C1 segment of cervical spinal cord (tissue), 14 donors: ENCODE measurements around the gene FGD1.

ENCODE experiments used
- DNase-seq, 14 donors: peaks; one replicate each; lab custom pipeline; 2025; lab: John Stamatoyannopoulos, UW

FGD1 gene

DNA sequence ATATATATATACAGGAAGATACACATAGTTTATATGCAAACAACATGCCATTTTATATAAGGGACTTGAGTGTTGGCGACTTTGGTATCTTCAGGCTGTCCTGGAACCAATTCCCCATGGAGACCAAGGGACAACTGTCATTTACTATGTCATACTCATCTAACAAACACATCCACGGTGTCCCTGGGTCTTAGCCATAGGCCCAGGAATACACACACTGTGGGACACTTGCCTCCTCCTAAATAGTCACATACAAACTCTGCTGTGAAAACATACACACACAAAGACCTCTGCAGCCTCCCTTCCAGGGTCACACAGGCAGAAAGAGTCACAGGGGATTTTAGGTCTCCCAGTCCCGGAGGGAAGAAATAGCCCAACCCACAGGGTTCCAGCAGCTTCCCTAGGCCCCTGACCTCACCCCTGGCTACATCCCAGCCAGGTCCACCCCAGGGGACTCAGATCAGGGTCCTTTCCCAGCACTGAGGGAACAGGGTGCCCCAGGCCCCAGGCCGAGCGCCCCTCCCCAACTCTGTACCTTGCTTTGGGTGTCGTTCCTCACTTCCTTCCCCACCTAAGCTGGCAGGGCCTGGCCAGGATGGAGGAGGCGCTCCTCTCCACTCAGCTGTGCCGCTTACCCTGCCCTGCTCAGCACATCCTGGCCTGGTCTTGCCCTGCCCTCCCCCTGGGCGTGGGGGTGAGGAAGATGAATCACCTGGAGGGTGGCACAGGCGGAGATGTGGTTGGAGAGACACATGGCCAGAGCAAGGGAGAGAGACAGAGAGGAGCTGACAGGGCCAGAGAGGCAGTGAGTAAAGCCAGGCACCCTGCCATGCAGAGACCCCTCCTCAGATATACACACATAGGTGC lies 21.8 kb downstream of the FGD1 start:
- DNase-seq: no peak

DNA sequence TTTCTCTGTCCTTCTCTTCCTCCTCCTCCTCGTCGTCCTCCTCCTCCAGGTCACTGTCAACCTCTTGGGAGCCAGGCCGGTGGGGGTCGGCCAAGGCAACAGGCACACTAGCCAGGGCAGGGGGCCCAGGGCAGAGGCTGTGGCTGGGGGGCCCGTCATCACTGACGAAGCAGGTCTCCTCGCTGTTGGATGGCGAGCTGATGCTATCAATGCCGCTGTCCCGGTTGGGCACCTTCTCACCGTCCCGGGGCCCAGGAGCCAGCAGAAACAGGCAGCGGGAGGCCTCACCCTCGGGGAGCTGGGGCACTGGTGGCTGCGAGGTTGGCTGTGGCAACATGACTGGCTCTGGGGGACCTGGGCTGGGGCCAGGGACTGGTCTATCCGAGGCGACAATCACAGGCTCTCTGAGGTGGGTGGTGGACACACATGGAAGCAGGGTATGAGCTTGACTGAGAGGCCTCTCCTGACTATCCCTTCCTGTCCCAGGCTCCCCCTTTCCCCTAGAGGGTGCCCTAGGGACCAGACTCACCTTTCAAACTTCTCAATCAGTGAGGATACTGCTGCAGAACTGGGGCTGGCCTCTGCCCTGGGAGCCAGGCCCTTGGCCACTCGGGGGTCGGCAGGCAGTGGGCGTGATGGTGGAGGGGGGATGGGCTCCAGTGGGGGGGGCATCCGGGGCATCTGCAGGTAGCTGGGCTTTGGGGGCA lies 25.8 kb downstream of the FGD1 start:
- DNase-seq: no peak

DNA sequence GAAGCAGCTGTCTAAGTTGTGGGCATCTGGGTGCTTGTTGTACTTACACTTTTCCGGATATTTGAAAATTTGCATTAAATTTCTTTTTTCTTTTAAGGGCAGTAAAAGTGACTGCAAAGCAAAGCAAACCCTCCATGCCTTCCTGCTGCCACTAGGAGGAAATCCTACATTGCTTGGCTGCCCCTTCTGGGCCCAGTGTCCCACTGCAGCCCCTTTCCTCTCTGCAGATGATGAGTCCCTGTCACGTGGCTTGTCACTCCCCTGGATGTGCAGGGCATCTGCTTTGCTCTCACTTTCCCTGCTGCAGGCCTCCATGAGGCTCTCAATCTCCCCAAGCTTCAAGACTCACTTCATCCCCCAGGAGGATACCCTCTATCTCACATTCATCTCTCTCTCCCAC lies 43.1 kb downstream of the FGD1 start:
- DNase-seq: no peak

DNA sequence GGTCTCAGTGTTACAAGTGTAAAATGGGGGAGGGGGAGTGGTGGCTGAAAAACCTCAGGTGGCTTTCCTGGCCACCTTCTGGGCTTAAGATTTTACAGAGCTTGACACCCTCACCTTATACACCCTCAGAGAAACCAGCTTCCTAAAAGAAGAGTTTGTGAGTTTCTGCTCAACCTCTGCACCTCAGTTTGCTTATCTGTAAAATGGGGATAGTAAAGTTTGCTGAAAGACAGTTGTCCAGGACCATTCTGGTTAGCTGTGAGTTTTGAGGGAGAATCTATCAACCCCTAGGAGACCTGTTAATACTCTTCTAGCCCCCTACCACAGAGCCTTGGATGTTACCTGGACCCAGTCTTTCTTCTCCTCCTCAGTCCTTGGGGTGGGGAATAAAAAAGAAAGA lies 46.1 kb downstream of the FGD1 start:
- no peak for DNase-seq

DNA sequence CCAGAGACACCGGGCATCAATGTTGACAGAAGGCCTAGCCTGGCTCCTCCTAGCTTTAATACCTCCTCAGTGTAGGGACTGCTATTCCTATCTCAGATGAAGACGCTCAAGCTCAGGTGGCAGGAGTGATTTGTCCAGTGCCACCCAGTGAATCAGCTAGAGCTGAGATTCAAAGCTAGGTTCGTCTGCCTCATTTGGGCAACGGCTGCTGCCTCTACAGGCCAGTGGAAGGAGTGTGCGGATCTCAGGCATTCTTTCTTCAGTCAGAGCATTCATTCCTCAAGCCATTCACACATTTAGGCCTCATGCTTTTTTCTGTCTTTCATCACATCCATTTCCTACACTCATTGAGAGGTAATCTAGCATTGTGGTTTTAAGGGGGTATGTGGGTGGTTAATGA lies 48.6 kb downstream of the FGD1 start:
- DNase-seq: no peak

DNA sequence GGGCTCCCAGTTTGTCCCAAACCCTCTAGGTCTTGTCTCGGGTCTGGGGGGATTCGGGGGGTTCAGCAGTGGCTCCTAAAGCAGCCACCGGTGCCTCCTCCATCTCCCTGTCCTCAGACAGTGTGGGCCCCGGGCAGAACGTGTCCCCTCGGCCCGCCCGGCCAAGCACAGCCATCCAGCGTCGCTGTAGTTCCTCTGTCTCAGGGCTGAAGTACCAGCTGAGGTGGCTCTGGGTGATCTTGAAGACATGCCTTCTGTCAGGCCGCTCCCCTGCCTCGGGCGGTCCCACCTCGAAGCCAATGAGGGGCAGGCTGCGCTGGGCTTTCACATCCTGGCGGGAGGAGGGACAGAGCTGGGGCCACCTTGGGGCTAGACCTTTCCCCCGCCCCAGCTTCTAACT lies 50.0 kb downstream of the FGD1 start:
- no peak for DNase-seq

DNA sequence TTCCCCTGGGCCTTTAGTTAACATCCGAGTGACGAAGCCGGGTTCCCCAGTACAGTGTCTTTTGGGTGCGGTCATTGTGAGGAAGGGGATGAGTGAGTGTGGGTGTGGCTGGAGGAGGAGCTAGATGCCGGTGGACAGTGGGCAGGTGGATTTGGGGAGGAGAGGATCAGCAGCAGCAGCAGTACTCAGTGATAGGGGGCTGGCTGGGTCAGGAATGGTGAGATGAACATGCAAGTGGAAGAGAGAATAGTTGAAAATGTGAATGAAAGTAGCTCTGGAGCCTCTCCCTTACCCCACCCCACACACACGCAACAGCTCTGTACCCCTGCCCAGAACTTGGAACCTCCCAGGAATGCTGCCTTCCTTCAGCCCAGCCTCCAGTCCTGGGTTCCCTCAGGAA lies 51.3 kb downstream of the FGD1 start:
- DNase-seq: no peak

DNA sequence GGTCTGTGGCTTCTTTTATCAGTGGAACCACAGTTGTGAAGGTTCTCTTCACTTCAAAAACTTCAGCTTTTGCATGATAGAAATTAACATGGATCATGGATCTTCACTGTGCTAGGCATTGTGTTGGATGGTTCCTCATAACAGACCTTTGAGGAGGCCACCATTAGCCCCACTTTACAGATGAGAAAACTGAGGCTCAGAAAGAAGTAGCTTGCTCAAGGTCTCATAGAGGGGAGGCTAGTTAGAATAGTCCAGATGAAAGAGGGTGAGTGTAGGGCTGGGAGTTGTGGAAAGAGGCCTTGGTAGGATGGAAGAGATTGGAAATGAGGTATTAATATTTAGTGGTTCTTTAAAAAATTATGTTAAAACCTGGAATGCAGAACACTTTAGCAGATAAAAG lies 53.2 kb downstream of the FGD1 start:
- no peak for DNase-seq

DNA sequence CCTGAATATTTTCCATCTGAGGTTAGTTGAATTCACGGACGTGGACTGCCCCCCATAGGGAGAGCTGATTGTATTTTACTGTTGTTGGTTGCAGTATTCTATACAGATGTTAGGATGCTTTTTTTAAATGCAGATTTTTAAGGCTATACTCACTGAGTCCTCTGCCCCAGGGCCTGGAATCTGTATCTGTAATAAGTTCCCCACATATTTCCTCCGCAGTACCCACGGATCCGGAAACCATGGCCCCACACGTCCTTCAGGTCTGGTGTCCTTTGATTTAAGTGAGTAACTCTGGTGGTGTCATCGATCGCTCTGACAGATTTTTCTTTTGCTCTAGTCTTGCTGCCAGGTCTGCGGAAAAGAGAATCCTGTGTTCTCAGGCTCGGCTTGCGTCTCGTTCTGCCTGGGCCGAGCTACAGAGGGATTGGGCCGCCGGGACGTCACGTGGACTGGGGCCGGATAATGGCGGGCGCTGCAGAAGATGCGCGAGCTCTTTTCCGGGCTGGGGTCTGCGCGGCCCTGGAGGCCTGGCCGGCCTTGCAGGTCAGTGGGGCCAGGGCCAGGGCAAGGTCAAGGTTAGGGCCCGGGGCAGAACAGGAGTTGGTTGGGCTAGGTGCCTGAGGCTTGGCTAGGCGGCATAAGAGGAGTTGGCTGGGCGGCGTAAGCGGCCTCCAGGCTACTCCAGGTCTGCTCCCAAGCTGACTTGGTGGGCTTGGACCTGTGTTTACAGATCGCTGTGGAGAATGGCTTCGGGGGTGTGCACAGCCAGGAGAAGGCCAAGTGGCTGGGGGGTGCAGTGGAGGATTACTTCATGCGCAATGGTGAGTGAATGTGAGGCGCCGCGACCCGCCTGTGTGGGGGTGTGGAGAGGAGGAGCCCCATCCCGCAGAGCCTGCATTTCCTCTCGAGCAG lies 55.8 kb downstream of the FGD1 start, which contains the start of gene TSR2:
TSS of gene TSR2 (plus strand) at position 445 of the 912 bp plus-strand sequence. CDS start at position 463, 18 bp downstream.
- peak; percentile 2 to 80 (median 64) for DNase-seq

DNA sequence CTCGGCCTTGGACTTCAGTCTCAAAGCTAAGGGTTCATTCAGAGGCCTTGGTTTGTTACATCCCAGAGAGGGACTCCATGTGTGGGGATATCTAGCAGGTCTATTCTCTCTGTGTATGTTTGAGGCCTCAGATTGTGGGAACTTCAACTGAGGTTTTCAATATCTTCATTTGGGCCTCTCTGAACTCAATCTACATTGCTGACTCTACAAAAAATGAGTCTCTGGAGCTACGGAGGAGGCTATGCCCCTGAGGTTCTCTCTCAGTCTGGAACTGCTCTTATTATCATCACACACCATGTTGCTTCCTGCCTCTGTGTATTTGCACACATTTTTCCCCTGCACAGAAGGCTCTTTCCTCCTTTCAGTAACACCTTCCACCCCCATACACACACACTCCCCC lies 60.9 kb downstream of the FGD1 start:
- DNase-seq: no peak

DNA sequence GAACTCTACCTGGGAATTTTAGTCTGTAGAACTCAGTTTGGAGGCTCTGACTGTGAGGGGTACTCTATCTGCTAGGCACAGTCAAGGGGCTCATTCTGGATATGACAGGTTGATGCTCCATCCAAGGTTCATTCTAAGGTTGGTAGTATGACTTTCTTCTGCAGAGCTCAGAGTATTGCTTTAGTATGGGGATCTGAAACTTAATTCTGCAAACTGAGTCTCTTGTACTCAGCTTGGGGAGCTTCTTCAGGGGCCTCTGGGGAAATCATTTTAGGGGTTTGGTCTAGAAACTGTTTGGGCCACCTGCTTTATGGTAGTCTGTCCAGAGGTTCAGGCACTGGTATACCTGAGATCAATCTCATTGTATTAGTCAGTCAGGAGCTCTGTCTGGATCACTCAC lies 65.5 kb downstream of the FGD1 start:
- DNase-seq: no peak

DNA sequence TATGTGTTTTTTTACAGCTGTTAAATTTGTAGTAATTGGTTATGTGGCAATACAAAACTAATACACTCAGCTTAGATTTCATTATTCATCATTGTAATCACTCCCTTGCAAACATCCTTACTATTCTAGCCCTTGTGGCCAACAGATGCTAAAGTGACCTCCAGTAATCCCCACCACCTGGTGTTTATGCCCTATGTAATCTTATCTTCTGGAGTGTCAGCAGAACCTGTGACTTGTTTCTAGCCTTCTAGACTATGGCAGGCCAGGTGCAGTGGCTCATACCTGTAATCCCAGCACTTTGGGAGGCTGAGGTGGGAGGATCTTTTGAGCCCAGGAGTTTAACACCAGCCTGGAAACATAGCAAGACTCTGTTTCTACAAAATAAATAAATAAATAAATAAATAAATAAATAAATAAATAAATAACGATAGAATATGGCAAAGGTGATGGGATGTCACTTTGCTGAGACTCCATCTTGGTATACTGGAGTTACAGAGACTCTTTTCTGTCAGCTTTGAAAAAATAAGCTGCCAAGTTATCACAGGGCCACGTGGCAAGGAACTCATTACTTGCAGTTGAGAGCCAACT lies 68.1 kb downstream of the FGD1 start:
- DNase-seq: no peak

DNA sequence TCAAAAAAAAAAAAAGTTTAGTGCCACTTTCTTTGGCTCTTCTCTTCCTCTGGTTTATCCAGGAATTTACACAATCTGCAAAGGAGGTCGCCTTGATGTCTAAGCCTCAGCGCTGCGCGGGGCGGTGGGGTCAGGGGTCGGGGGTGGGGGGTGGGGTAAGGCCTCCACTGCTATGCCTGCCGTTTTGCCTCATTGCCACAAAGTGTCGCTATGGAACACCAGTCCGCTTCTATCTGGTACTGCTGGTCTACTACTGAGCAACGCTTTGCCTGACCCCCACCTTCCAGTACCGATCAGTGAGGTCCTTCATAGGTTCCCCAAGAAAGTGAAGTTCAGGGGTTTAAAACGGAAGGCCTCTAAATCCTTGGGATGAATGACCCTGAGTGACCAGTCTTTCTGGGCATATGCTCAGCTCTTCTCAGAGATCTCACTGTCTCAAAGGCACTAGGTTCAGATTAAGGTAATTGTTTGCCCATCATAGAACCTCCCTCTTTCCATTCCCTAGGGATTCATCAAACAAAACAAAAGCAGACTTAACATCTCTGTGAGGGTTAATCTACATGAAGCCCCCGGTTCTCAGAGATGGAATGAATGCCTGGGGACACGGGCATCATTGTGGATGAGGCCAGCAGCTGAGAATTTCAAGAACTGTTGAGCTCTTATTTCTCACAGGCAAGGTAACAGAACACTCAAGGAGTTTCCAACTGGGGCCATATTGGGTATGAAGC lies 72.7 kb downstream of the FGD1 start:
- DNase-seq: no peak

DNA sequence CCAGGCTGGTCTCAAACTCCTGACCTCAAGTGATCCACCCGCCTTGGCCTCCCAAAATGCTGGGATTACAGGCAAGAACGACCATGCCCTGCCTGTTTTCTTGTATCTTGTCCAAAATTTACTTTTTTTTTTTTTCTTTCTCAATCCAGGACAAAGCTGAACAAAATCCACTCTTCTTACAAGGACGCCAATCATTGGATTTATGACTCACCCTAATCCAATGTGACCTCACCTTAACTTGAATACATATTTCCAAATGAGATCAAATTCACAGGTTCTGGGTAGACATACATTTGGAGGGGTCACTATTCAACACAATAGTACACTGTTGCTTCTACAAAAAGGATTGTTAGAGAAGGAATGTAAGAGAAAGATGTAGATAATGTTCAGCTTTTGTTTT lies 73.9 kb downstream of the FGD1 start:
- no peak for DNase-seq

DNA sequence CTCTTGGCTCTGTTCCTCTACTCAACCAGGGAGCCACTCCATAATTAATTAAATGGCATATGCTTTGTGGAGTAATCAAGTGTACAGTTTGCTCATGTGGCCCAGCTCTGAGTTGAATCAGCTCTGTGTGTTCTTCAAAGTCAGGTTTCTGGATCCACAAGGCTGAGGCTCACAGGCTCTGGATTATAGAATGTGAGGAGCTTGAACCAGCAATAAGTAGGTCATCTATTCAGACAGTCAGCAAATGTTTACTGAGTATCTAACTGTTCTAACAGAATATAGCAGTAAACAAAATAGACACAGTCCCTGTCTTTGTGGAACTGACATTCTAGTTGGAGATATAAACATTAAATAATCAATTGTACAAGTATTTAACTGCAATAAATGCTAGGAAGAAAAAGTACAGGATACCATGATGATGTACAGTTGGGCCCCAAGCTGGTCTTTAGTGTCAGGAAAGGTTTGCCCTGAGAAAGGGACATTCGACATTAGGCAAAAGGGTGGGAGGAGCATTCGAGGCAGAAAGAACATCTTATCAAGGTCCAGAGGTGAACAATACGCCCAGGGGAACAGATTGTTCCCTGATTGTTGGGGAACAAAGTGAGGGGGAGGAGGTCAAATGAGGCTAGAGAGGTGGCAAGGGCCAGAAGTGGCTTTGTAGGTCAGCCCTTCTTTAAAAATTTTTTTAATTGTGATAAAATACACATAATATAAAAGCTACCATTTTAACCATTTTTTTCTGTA lies 76.3 kb downstream of the FGD1 start:
- no peak for DNase-seq

DNA sequence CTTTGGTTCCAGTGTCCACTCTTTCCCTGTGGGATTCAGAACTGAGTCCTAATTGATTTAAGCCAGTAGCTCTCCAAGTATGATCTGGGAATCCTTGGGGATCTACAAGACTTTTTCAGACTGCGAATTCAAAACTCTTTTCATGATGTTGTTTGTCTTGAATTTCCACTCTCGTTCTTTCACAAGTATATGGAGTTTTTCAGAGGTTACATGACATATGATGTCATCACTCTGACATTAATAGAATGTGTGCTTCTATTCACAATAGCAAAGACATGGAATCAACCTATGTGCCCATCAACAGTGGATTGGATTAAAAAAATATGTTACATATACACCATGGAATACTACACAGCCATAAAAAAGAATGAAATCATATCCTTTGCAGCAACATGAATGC lies 79.1 kb downstream of the FGD1 start:
- no peak for DNase-seq

DNA sequence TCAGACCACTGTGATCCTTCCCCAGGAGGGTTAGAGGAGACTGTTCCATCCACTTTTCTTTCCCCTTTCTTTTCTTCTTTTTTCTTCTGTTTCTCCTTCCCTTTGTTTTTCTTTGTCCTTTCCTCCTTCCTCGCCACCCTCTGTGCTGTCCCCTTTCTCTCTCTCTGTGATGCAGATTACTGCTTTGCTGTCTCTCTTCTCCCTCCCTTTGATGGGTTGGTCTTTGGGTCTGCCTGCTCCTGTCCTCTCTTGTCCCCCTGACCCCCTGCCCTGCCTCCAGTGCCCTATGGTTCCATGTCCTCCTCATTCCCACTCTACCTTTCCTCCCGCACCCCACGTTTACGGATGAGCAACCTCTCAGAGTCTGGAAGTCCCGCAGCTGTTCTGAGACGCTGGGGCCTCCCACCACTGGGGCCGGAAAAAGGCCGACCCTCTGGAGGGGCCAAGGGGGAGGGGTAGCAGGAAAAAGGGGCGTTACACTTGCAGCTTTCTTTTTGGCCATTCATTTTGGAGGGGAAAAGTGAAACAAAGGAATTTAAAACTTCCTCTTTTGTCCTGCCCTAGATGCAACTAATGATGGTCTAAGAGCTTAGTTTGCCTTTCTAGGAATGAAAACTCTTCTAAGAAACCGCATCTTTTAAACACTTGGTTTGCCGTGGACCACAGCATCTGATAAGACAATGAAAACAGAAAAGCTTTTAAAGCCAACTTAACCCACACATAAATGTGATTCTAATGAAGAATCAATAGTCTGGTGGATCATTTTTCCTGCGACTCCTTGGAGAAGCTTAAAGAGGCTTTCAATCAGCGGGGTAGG lies 80.3 kb downstream of the FGD1 start:
- DNase-seq: no peak

DNA sequence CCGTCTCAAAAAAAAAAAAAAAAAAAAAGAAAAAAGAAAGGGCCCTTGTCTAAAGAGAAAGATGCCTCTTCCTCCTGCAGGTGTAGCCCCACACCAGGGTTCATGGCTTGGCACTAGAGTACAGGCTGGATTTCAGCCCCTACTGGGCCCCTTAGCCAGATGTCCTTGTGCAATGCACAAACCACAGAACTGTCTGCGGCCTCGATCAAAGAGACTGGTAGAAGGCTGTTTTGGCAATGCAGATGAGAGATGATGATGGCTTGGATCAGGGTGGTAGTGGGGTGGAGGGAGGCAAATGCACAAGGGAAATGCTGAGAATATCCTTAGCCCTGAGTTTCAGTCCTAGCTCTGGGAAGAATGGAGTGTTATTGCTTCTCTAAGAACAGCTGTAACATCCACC lies 82.3 kb downstream of the FGD1 start:
- no peak for DNase-seq

DNA sequence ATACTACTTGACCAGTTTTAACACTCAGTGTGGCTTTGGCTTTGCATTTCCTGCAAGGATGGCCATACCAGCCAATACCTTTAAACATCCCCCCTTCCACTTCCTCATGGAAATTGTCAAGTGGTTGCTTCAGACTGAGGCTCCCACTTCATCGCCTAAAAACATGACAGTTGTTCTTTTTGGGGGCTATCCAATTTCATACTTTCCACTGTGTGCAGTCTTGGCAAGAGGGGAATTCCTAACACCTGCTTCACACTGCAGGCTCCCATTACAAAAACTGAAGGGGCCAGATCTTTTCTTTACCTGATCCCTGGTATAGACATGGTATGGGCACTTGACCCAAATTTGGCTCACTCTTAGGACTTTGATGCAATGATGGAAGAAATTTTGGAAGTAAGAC lies 84.3 kb downstream of the FGD1 start:
- no peak for DNase-seq
